K562 (cell line): ENCODE measurements around the gene GCNA.

Experiments
- POU5F1 ChIP-seq: fragments of 150-350 bp; IDR thresholded peaks from 2 replicates; pipeline ENCODE4 v1.6.1; 2014; ENCODE audit warnings: borderline replicate concordance, low read length, low read depth, mild to moderate bottlenecking; ENCODE audit not compliant: partially characterized antibody
- SMAD1 ChIP-seq: fragments of 150-350 bp; IDR thresholded peaks from 2 replicates; pipeline ENCODE4 v1.6.1; 2014; ENCODE audit warnings: low read length, low read depth; ENCODE audit not compliant: partially characterized antibody

DNA sequence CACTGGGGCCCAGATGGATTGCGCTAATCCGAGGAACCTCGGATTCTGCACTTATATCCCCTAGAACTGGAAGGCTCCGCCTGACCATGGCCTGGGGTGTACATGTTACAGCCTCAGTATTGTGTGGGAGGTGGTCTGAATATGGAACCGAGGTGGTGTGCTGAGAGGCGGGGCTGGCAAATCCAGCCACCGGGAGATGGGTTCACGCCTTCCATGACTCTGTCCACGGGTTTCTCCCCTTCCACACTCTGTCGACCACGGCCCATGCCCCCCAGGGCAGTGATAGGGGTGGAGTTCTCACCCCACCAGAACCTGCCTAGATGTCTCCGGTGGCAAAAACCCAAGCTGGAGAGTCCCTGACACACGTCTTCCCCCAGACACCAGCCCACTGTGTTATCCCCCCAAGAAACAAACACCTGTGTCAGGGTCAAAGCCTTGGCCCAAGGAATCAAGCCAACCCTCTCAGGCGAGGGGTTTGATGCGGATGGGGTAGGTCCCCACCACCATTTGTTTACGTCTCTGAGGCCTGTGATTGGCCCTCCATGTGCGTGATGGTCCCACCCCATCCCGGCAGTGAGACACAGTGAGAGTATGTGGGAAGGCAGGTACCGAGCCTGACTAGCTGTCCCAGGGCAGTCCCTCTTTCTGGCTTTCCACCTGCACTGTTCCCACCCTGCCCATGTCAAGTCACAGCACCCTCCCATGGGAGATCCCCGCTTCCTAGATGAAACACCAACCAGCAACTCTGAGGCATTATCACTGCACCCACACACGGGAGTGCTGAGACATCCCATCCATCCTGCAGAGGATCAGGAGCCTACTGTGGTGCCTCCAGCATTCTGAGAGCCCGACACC, 82.6 kb downstream of the GCNA start:
- no peak for TF ChIP-seq POU5F1
- TF ChIP-seq SMAD1: no peak
